NCI-H128 (cell line): ENCODE measurements around the gene LOXL3.
"Not testable (repeated sequence)": the region's sequence is repeated elsewhere in the genome, so short reads cannot be mapped to it uniquely, and the experiment has no call there.

ENCODE experiments used
- DNase-seq: peaks from one replicate; lab custom pipeline; 2025; ENCODE audit not compliant: unreplicated experiment; lab: John Stamatoyannopoulos, UW

Gene LOXL3

DNA sequence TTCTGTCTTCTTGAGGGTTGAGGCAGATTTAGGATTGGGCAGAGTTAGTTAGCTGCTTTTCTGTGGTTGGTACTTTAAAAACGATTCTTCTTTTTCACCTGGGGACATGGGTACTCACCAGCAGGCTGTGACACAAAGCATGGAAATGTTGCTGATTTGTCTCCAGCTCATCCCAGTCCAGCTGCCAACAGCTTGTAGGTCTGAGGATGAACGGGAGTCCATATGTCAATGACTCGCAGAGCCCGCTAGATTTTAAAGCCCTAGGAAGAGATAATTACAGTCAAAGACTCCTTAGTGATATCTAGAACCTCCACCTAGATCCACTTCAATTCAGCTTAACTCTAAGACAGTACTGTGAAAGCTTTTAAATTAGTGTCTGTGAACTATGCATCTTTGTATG is 21.6 kb upstream of the LOXL3 start:
- DNase-seq = no peak

DNA sequence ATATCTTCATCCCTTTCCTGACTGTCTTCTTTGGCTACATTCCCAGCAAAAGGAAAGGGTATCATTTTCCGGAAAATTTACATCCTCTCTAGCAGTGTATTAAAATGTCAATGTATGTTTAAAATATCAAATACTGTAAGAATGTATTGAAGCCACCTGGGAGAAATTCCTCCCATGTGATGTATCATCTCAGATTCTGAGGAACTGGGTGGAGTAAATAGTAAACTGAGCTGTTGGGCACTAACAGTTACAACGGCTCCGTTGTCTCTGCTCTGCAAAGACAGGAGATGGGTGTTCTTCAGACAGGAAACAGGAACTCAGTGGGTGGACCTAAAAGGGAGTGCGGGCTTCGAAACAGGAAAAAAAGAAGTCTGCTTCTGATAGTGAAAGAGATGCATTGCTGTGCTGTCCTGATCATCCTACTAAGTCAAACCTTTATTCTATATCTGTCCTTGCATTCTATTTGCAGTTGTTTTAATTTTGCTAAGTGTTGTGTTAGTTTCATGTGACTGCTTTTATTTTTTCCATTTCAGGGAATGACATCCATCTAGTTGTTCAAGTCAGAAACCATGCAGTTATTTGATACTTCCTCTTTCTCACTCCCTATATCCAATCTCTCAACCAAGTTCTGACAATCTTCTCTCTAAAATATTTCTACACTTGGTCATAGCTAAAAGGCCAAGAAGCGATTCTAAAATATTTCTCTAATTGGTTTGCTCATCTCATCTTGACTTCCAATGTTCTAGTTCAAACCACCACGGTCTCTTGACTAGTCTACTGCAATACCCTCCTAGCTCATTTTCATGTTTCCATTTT is 20.2 kb upstream of the LOXL3 start:
- DNase-seq = no peak

DNA sequence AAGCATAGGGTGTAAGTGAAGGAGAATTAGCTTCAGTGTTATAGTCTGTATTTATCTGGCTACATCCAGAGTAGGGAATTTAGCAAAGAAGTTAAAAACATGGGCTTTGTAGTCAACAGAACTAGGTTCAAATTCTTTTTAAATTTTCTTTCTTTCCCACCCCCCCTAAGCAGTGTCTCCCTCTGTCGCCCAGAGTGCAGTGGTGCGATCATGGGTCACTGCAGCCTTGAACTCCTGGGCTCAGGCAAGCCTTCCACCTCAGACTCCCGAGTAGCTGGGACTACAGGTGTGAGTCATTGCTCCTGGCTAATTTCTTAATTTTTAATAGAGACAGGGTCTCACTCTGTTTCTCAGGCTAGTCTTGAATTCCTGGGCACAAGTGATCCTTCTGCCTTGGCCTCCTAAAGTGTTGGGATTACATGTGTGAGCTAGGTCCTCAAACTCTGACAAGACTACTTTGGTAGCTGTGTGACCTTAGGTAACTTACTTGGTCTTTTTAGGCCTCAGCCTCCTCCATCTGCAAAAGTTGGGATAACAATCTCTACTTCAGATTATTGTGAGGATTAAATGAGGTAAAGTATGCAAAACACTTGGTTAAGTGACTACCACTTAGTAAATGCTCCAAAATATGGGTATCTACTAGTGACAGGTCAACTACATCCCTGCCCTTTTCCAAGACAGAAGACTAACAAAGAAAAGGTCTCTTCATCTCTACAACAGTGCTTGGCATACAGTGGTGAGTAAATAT is 18.6 kb upstream of the LOXL3 start:
- DNase-seq = no peak

DNA sequence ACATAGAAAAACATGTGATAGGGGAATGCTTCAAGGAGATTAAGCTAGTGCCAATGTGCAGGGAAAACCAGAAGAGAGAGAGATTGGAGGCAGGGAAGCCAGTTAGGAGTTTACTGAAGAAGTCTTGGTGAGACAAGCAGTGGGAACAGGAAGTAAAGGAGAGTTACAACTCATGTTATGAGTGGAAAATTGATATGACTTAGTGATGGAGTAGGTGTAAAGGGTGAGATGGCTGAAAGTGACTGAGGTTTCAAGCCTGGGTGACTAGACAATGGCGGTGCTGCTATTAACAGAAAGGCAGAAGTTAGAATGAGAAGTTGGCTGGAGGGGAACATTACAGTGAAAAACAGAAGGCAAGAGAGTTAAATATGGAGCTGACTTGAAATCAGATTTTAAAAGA is 17.3 kb upstream of the LOXL3 start:
- no peak for DNase-seq

DNA sequence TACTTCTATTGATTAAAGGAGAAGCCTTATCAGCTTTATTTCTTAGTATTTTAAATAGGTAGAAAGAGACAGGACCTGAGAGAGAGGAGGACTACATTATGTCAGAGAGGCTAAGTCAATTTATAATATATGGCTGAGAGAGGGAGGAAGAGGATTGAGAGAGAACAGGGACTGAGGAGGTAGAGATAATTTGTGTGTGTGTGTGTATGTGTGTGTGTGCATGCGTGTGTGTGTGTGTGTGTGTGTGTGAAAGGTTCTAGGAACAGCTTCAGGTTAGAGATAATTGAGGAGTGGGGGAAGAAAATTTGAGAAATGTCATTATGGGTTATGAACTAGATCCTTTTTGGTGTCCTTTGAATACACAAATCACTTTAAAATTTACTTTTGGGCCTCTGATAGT is 15.9 kb upstream of the LOXL3 start:
- DNase-seq = no peak

DNA sequence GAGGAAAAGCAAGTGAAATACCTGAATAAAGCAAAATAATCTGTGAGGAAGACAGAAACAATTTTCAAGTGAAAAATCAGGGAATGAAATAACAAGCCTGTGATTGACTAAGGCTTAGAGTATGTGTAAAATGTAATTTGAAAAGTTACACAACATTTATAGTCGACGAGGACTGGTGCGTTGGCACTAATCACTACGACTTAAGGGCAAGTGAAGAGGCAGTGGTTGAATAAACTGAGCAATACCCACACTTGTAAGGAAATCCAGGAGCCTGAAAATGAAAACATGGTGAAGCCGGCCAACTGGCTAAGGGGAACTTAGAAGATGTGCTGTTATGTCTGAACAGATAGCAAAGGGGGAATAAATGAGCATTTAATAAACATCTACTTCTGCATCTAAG is 14.1 kb upstream of the LOXL3 start:
- no peak for DNase-seq

DNA sequence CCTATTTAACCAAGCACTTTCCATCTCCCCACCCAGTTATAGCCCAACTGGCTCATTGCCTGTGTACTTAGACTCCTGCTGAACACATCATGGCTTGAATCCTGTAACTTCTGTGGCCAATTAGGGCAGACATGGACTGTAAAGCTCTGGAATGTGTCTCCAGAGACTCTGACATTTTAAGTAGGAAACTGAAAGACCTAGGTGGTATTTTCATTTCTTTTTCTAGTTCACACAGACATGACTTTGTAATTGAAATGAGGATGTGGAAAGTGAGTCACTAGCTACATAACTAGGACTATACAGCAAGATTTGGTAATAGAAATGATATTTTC is 13.0 kb upstream of the LOXL3 start:
- no peak for DNase-seq

DNA sequence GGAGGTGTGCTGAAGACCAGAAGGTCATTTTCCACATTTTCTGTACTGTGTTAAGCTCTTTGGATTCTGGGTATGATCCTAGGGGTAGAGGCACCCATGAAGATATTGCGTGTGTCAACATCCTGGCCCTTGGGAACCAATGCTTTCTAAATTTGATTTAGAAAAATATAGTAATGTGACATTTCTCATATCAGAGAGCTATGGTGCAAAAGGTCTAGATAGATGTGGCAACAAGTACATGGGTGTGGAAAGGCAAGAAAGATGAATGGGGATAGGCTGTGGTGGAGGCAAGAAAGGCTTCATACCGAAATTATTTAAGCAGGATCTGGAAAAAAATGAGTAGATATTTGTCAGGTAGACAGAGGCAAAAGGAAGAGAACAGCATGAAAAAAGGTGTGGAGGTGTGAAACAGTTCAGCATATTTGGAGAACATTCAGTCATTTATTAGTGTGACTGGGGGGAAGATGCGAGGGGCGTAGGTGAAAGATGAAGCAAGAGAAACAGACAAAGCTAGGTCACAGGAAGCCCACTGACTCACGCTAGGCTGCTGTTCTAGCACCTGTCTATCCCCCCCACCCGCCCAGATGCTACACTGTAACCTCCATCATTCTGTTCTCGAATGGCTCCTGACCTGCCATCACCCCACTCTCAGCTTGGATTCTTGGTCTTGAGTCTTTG is 12.5 kb upstream of the LOXL3 start:
- DNase-seq = no peak

DNA sequence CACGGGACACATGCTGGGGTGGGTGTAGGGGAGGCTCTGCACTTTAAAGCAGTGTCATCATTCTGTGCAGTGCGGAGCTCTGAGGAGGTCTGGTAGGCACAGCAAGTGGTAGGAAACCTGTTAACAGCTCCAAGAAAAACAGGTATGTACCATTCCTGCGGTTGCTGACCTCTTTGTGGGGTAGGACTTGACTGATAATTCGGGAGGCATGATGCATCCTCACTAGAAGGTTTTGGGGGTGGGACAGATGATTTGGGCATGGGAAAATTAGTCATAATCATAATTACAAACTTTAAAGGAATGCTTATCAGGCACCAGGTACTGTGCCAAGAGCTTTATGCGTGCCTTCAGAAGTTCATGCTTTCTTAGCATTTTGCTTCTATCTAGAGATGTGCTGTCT is 10.5 kb upstream of the LOXL3 start:
- DNase-seq = no peak

DNA sequence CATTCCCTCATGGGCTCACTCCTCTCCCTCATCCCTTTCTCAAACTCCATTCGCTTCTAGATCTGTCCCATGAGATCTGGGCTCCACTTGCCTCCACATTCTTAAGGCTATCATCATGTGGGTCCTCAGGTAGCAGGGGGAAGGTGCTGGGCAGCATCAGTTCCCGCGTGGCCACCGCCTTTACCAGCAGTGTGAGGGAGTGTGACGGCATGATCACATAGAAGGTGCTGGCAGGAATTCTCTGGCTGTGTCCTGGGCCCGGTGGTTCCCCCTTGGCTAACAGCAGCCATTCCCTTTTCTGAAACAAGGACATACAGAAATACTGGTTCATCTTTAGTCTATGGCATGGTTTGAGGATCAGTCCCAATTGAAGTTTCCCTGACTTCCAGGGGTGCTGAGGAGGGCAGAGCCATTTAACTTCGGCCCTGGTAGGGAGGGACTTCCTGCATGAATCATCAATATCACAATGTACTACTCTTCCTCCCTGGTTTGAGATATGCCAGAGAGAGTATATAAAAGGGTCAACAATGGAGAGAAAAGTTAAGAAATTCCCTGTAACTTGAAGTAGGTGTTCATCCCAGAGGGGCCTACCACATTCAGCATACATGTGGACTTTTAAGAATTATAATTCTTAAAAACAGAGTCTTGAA is 8.5 kb upstream of the LOXL3 start:
- no peak for DNase-seq

DNA sequence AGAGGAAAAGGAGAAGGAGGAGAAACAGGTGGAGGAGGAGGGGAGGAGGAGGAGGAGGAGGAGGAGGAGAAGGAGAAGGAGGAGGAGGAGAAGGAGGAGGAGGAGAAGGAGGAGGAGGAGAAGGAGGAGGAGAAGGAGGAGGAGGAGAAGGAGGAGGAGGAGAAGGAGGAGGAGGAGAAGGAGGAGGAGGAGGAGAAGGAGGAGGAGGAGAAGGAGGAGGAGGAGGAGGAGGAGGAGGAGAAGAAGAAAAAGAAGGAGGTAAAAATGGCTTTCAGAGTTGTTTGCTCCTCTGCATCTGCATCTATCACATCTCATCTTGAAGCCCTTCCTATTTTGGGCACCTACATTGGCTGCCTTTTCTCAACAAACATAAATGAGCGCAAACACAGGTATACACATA is 7.3 kb upstream of the LOXL3 start:
- not testable (repeated sequence) for DNase-seq

DNA sequence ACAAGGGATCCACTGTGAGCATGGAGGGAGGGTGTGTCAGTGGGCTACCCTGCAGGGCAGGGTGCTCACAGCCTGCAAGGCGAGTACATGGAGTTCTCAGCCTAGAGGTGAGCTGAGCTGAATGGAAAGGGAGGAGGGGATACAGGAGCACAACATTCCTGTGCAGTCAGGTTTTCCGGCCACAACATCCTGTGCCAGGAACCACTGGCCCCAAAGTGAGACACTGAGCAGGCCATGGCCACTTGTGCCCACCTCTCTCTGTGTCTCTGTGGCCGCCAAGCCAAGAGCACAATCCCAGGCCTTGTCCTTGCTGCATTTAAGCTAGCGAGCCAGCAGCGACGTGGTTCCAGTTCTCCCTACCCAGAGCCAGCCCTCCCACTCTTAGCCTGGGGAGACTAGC is 6.8 kb upstream of the LOXL3 start:
- DNase-seq = no peak

DNA sequence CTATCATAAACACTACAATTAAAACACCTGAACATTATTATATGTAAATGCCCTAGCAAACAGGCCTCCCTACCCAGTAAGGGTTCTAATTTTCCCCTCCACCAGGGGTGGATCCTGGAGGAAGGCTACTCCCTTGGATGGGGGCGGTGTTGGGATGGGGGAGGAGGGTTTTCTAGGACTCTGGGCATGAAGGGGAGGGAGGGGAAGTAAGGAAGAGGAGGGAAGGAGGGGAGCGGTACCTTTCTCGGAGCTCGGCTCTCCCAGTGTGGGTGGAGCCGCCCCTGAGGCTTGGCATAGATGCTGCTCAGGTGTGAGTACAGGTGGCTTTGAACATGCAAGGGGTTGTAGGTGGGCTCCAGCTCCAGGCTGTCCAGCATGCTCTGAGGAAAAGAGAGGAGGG is 6.2 kb upstream of the LOXL3 start:
- no peak for DNase-seq

DNA sequence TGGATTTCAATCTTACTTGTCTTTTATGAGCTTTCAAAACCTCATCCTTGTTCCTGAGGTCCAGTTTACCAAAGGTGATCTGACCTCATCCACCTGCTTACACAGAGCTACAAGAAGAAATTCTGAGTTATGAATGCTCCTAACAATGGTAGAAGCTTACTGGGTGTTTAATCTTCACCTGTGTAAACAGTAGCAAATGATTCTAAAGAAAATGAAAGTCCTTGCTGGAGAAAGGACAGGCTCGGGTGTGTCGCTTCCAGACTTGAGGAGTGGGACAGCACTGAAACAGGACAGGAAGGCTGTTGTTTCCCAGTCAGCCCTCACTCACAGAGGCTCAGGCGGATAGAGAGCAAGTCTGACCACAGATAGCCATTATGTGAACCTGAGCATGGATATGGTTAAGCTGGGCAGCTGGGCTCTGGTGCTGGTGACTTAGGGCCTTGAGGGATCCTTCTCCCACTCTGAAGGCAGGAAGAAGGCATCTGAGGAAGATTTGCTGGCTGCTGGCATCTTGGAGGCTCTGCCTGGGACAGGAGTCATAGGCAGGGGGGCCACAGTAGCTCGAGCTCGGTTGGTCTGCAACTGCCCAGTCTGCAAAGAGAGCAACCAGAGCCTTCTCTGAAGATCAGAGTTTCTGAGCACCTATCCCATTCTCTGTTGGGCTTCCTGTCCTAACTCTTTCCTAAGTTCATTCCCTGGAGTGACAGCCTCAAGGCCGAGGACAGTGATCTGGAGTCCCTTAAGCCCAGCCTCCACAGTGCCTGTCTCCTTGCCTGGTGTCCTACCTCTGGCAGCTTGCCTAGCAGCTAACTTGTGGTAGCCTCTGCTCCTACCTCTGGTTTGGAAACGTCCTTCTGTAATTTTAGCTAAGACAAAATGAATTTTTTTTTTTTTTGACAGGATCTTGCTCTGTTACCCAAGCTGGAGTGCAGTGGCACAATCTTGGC is 4.8 kb upstream of the LOXL3 start:
- no peak for DNase-seq

DNA sequence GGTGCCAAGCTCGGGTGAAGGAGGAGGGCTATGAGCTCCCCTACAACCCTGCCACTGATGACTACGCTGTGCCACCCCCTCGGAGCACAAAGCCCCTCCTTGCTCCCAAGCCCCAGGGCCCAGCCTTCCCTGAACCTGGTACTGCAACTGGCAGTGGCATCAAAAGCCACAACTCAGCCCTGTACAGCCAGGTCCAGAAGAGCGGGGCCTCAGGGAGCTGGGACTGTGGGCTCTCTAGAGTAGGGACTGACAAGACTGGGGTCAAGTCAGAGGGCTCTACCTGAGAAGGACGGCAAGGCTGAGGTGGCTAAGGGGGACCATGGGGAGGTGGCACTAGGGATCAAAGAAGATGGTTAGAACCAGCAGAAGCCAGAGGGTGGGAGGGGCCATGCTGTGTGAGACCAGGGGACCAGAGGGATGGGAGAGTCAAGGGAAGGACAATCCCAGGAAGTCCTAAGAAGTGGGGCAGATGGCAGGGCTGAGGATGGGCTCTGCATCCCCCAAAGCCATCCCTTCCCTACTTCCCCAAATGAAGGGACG is 3.2 kb upstream of the LOXL3 start:
- DNase-seq = no peak

DNA sequence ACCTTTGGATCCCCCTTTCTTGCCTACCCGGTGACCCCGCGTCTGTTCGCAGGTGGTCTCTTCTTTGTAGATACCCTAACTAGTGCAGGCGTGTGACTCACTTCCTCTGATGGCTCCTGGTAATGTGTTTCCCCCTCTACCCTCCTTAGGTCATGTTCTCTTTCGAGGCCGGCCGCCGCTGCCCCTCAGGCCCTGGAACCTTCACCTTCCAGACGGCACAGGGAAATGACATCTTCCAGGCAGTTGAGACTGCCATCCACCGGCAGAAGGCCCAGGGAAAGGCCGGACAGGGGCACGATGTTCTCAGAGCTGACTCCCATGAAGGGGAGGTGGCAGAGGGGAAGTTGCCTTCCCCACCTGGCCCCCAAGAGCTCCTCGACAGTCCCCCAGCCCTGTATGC is 2.4 kb upstream of the LOXL3 start:
- DNase-seq = no peak

DNA sequence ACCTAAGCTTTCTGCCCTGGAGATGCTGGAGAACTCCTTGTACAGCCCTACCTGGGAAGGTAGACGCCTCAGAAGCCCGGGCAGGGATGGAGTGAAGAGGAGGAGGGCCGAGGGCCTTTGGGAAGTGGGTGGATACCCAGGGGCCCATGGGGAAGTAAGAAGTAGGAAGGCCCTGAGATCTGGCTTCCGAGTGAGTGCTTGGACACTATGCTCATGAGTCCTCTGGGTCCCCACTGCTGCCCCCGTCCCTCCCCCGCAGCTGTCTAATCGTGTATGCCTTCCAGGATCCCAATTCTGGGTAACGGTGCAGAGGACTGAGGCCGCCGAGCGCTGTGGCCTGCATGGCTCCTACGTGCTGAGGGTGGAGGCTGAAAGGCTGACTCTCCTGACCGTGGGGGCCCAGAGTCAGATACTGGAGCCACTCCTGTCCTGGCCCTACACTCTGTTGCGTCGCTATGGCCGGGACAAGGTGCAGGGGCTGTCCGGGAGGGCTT is 1.9 kb upstream of the LOXL3 start:
- DNase-seq = no peak

DNA sequence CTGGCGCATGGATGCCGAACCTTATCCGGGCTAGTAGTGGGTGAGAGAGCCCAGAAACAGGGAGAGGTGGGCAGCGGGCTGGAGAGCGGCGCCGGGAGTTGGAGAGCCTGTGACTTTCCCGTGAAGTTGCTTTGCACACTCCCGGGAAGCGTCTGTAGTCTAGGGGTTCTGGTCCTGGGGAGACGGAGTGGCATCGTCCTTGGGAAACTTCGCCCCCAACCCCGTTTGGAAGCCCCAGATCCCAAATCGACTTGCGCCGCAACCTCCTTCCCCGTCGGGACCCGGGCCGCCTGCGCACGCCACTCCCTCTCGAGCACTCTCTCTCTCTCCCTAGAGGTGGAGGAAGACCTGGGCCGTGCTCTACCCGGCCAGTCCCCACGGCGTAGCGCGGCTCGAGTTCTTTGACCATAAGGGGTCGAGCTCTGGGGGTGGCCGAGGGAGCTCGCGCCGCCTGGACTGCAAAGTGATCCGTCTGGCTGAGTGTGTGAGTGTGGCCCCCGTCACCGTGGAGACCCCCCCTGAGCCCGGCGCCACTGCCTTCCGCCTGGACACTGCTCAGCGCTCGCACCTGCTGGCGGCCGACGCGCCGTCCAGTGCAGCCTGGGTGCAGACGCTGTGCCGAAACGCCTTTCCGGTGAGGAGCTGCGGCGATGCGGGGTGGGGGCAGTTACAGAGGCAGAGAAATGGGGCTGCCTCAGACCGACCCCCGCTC is 1.2 kb upstream of the LOXL3 start:
- DNase-seq = no peak
